Mammary epithelial cell (primary cell): Measurements from ENCODE around the gene CDCA5.

ENCODE experiments used
- EZH2 ChIP-seq: IDR thresholded peaks from 2 replicates; pipeline ENCODE4 v1.6.1; 2012; ENCODE audit warnings: low read length, inconsistent platforms, borderline replicate concordance
- TF ChIP-seq, protein P1 (sequence below), 2 donors: IDR thresholded peaks in 1 of 2; conservative IDR thresholded peaks in 1 of 2; 2 replicates each; pipeline ENCODE4 v1.5.1; 2011 to 2012; ENCODE audit warnings: inconsistent platforms in 2 of 2, low read length in 2 of 2, mild to moderate bottlenecking in 2 of 2, control low read depth in 1 of 2, low read depth in 1 of 2; ENCODE audit not compliant: insufficient read depth in 1 of 2; ENCODE audit errors: extremely low read depth in 1 of 2

DNA sequence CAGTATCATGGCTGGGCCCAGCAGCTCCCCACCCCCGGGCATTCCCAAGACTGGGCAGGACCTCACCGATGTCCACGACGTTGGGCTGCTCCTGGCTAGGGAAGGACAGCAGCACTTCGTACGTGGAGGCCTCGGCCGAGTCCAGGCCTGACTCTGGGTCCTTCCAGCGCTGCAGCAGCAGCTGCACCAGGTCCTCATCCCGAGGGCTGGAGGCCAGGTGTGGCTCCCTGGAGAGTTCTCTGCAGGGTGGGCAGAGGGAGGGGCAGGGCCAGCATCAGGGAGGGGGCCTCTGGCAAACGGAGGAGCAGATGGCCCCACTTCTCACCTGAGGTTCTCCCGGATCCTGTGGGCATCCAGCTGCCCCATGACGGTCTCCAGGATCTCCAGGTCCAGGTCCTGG, 25.8 kb downstream of the CDCA5 start:
- TF ChIP-seq, protein P1, sequence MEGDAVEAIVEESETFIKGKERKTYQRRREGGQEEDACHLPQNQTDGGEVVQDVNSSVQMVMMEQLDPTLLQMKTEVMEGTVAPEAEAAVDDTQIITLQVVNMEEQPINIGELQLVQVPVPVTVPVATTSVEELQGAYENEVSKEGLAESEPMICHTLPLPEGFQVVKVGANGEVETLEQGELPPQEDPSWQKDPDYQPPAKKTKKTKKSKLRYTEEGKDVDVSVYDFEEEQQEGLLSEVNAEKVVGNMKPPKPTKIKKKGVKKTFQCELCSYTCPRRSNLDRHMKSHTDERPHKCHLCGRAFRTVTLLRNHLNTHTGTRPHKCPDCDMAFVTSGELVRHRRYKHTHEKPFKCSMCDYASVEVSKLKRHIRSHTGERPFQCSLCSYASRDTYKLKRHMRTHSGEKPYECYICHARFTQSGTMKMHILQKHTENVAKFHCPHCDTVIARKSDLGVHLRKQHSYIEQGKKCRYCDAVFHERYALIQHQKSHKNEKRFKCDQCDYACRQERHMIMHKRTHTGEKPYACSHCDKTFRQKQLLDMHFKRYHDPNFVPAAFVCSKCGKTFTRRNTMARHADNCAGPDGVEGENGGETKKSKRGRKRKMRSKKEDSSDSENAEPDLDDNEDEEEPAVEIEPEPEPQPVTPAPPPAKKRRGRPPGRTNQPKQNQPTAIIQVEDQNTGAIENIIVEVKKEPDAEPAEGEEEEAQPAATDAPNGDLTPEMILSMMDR (conservative IDR thresholded peaks at IDR 0.05 in 1 of 2, IDR thresholded peaks at IDR 0.05 in 1 of 2; ENCODE audit: extremely low read depth in 1 of 2, insufficient read depth in 1 of 2, low read depth in 1 of 2, low read length in 2 of 2) = no peak
- TF ChIP-seq EZH2 = no peak
